HCT116 (cell line): ENCODE results near the gene BTBD10.

Experiments
- RAD21 ChIP-seq: IDR thresholded peaks from 2 replicates; pipeline ENCODE4 v1.6.1; 2012; ENCODE audit warnings: low read depth, mild to moderate bottlenecking
- ZNF274 ChIP-seq: fragments of 200-500 bp; sonication (Bioruptor generic); IDR thresholded peaks from 2 replicates; pipeline ENCODE4 v1.6.1; 2014; ENCODE audit warnings: mild to moderate bottlenecking, low read depth, low read length, inconsistent platforms
- TF ChIP-seq, protein P1 (sequence below): IDR thresholded peaks from 2 replicates; pipeline ENCODE4 v1.6.1; 2012

- TF ChIP-seq, protein P1, sequence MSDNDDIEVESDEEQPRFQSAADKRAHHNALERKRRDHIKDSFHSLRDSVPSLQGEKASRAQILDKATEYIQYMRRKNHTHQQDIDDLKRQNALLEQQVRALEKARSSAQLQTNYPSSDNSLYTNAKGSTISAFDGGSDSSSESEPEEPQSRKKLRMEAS, result no peak
- TF ChIP-seq RAD21 (no peak), ZNF274 (no peak)
Measured at GRCh38 chr11:13378316-13378715, 84.7 kb downstream of the BTBD10 start.
